ENCODE results near the gene MOBP.

DNA sequence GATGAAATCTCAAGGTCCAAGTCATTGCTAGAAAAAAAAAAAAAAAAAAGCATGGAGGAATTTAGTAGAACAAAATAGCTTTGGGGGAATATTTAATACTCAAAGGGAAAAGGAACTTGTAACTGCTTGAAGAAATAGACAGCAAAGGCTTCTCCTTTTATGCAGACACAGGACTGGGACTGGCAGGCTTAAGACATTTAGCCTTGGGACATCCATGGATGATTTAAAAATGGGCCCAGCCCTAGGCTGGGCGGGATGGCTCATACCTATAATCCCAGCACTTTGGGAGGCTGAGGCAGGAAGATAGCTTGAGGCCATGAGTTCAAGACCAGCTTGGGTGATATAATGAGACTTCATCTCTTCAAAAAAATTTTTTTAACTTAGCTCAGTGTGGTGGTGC is 41.2 kb upstream of the MOBP start:
- TF ChIP-seq, protein P1, sequence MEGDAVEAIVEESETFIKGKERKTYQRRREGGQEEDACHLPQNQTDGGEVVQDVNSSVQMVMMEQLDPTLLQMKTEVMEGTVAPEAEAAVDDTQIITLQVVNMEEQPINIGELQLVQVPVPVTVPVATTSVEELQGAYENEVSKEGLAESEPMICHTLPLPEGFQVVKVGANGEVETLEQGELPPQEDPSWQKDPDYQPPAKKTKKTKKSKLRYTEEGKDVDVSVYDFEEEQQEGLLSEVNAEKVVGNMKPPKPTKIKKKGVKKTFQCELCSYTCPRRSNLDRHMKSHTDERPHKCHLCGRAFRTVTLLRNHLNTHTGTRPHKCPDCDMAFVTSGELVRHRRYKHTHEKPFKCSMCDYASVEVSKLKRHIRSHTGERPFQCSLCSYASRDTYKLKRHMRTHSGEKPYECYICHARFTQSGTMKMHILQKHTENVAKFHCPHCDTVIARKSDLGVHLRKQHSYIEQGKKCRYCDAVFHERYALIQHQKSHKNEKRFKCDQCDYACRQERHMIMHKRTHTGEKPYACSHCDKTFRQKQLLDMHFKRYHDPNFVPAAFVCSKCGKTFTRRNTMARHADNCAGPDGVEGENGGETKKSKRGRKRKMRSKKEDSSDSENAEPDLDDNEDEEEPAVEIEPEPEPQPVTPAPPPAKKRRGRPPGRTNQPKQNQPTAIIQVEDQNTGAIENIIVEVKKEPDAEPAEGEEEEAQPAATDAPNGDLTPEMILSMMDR (conservative IDR thresholded peaks at IDR 0.05; ENCODE audit: low read depth, low read length), result no peak
- TF ChIP-seq EZH2 (IDR thresholded peaks at IDR 0.05; ENCODE audit: low read length, unreplicated experiment), result no peak
- TF ChIP-seq EZH2phosphoT487 (IDR thresholded peaks at IDR 0.05; ENCODE audit: borderline replicate concordance, low read length), result no peak

All from PC-3 (cell line).